HG02973 (cell line): Measurements from ENCODE around the gene RAP1A.

Experiments used
- ATAC-seq: cut with Tn5 transposase; IDR thresholded peaks from one replicate; pipeline ENCODE4 v1.9.1; 2021; ENCODE audit warnings: moderate library complexity; ENCODE audit not compliant: unreplicated experiment

RAP1A gene

GRCh38 chr1:111707906-111708305 lies 88.3 kb downstream of the RAP1A start:
- no peak for ATAC-seq

- ATAC-seq, result no peak
Observed at GRCh38 chr1:111709986-111710385, 90.4 kb downstream of the RAP1A start.

DNA sequence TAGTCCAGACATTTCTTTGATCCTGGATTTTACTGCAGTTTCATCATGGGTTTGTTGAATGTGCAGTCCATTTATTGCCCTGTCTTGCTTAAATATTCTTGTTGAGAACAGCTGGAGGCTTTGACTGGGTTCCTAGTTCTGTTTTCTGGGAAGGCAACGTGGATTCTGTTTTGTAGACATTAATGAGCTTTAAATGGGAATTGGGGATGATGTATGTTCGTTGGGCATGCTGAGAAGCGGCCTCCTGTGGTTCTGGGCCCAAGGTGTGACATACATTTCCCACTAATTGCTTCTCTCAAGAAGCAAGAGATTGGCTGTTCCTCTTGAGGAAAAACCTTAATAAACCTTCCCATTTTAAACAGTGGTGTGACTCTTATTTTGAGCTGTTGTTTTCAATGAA lies 96.7 kb downstream of the RAP1A start:
- no peak for ATAC-seq

DNA sequence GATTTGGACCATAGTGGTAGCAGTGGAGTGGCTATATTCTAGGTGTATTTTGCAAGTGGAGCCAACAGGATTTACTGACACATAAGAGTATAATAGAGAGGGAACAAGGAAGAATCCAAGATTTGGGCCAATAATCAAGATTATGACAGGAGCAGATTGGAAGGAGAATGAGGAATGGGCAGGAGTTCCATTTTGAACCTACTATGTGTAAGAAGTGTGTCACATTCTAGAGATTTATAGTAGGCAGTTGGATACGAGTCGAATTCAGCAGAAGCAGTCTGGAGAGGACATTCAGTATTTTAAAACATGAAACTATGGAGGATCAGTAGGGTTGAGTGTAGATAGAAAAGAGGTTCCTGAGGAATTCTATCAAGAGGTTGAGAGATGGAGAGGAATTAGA lies 97.9 kb downstream of the RAP1A start:
- no peak for ATAC-seq

DNA sequence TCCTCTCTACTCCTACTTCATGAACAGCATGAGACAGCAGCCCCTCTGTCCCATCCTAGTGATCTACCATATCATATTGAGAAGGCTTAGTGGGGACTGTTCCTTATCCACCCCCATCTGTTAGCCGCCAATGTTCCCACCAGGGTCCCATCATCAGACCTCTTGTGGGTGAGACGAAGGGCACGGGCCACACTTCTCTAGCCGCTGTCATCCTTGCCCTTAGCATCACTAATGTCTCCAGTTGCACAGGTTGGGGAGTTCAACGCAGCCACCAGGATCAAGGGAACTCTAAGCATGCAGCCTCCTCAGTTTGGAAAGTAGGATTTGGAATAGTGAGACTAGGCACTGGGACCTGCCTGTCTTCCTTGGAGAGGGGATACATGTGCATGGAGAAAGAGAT lies 99.5 kb downstream of the RAP1A start:
- ATAC-seq, result no peak

DNA sequence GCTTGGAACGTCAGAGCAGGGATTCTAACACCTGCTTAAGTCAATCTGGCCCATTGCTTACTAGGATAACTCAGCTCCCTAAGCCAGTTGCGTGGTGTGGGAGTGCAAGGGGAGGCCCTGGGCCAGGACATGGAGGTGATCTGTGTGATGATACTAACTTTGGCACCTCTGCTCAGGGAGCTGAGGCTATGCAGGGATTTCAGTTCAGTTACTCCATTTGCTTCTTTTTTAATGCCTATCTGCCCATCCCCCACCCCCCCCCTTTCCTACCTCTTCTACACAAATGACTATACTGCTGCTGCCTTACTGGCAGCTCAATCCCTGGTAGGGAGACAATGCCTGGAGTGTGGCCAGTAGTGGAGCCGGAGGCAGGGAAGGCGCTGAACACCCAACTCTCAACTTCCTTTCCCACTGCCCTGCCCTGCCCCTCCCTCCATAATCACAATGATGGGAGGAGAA lies 100.1 kb downstream of the RAP1A start:
- ATAC-seq, result no peak

- ATAC-seq, result no peak
Observed at GRCh38 chr1:111720274-111720976, 100.8 kb downstream of the RAP1A start.

DNA sequence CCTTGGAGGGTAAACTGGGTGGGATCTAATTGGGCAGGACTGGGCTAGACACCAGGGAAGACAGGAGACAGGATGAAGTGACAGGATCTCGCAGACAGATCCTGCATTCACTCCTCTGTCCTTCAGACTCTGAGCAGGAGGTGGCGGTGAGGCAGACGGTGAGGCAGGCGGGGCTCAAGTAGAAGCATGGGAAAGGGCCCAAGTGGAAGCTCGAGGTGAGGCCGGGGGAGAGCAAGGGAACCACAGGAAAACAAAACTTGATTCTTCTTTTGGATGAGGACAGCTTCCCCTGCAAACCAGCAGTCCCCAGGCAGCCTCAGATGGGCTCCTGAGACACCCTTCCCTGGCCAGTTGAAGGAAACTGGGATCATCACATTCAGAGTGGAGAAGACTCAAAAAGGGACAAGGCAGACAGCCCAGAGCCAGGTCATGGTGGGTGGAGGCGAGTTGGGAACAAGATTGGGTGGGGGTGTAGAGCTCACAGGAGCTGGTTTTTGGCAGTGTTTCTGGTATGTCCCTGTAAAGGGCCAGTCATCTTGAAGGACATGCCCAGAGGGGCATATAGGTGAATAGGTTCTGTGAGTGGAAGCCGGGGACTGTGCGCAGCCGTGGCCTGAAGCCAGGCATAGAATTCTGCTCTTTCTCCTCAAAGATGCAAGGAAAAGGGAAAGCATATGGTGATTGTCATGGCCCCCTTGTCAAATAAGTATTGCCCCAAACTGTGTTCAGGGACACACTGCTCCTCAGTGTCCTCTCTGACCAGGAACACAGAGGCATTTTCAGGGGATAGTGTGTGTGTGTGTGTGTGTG lies 101.6 kb downstream of the RAP1A start:
- no peak for ATAC-seq

- ATAC-seq, result no peak
Observed at GRCh38 chr1:111723091-111723806, 103.7 kb downstream of the RAP1A start.

GRCh38 chr1:111723871-111724270 lies 104.3 kb downstream of the RAP1A start:
- ATAC-seq, result no peak

DNA sequence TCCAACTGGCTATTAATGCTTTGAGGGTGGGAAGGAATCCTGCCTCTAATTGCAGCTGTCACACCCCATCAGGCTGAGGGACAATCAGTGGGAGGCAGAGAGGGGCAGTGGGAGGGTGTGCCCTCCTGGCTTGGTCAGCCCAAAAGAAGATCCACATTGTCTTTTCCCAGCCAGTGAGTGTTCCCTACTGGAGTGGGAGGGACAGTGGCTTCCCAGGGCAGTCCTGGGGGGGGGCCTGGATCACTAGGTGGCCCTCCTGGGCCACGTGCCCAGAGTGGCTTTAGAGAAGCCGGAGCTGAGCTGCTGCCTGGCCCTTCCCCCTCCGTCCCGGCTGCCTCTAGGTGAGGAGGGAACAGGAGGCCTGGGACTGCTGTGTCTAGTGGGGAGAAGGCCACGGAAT lies 105.6 kb downstream of the RAP1A start:
- ATAC-seq, result no peak

- ATAC-seq, result no peak
Observed at GRCh38 chr1:111727056-111727455, 107.5 kb downstream of the RAP1A start.

GRCh38 chr1:111729271-111729921 lies 109.8 kb downstream of the RAP1A start:
- ATAC-seq, result no peak

DNA sequence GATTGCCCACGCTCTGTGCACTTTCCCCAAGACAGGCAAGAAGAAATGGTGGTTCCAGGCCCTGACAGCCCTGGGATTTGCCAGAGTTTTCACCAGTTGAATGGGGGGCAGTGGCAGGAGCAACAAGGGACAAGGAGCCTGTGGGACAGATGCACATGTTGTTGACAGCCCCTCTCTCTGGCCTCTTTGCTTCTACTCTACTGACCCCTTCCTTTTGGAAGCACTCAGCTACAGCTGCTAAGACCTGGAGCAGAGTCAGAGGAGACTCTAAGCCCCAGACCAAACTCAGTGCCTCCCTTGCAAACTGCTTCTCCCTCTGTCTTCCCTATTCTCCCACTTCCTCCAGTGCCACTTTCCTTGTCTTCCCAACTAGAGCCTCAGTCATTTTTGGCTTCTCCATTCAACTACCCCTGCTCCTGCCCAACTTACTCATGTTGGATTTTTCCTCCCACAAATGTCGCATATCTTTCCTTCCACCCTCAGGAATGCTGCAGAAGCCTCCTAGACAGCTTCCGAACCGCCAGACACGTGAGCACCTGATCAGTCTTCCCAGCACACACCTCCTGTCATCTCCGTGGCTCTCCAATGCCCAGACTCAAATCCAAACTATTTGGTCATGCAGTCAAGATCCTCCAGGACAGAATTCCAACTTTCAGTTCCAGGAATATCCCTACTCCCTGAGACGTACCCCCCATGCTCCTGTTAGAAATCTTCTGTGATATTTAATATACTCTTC lies 110.5 kb downstream of the RAP1A start:
- no peak for ATAC-seq

DNA sequence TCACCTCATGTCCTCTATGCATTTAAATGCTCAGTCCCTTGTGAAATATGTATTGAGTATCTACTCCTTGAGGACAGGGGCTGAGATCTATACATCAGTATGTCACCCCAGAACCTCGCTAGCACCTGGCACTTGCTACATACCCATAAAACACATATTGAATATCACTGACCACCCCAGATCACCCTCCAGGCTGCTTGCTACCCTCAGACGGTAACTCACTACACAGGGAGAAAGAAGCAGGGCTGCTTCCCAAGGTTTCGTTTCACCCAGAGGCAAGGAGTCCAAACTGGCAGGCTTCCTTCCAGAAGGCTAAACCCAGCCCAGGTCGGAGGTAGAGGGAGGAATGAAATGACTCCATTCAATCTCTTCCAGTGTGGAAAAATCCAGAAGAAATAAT lies 111.1 kb downstream of the RAP1A start:
- ATAC-seq, result no peak

DNA sequence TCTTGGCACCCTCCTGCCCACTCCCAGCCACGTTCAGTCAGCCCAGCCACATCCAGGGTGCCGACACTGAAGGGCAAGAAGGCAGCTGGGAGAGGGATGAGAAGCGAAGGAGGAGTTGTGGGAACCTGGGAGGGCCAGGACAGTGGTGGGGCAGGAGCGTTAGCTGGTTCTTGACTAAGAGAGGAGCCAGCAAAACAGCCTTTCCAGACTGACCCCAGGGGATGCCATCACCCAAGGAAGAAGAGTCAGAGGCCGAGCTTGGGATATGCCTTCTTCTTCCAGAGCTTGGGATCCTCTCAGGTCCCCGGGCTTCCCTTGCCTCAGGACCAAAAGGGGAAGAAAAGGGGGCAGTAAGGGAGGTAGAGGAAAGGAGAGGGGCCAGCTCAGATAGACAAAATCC lies 112.4 kb downstream of the RAP1A start:
- no peak for ATAC-seq

- no peak for ATAC-seq
Observed at GRCh38 chr1:111732718-111733117, 113.1 kb downstream of the RAP1A start.

DNA sequence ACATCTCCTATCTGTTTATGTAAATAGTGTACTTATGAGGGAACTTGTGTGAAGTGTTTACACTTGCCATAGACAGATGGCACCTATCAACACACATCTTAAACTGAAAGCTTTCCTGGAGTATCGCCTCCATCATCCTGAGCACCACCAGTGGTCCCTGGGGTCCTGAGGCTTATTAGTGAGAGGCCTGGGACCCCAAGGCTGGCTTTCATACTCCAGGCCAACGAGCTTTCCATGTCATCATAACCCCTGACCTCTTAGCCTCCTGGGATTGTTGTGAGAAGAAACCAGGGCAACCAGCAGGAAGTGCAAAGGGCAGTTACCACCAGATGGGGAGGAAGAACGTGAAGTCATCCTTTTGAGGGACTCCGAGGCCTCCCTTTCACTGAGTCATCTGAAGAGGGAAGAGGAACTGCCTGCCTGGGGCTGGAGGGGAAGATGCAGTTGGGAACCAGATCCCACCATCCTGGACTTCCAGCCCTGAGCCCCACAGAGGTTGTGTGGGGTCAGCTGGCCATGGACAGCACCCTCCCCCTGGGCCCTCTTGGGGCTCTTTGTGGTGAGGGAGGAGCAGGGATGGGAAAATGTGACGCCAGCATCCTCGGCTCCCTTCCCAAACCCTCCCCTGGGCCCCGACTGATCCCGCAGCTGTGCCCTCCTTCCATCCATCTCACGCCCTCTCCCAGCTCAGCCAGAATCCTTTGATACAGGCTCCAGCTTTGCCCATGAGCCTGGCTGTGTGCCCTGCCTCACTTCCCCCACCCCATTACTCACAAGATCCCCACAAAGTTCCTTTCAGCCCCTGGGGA lies 113.8 kb downstream of the RAP1A start:
- no peak for ATAC-seq

GRCh38 chr1:111733992-111734341 lies 114.4 kb downstream of the RAP1A start:
- ATAC-seq, result no peak

DNA sequence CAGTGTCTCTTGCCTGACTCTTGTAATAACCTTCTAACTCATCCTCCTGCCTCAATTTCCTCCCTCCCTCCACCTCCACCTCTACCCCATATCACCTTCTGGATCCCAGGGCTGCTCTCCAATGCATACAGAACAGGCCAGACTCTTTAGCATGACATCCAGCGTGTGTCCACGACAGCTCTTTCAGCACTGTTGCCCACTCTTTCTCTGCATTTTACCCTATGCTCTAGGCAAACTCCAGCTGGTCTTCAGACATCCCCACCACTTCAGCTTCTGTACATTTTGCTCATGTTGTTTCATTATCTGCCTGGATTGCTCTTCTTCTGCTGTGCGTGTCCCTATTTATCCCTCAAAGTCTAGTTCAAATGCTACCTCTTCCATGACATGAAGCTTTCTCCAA lies 114.8 kb downstream of the RAP1A start:
- ATAC-seq, result no peak
